ENCODE results near the gene BSN.

The BSN gene

GRCh38 chr3:49717959-49718857 lies 163.9 kb downstream of the BSN start:
- FAIRE-seq, result no peak

GRCh38 chr3:49718858-49719213 lies 164.6 kb downstream of the BSN start:
- no peak for FAIRE-seq

- FAIRE-seq, result no peak
Observed at GRCh38 chr3:49719214-49719884, 165.1 kb downstream of the BSN start, which contains the start of gene AMIGO3. Gene AMIGO3 (minus strand): TSS chr3:49719684. CDS start chr3:49719465, 219 bp downstream.

All from colon (tissue), 2 donors.